GM12878 (cell line): ENCODE data around the gene PARVA. TPM values are rescaled to one million over a fixed set of nuclear protein-coding genes. Genes with fewer than 3 reads are reported as not detected.

Source experiments
- ATAC-seq: fragments of 200-7000 bp; cut with Tn5 transposase; 3 replicates; pipeline ENCODE4 v1.9.1; 2020; ENCODE audit warnings: mild to moderate bottlenecking, moderate library complexity
- BruUV-seq: library from RNA; stranded (reverse); fragments of 400-500 nt; replicated peaks from 2 replicates; lab custom pipeline; 2021; lab: Mats Ljungman, UMichigan
- CTCF ChIA-PET: fragments of 300-600 bp; sonication (Branson Sonifier 250); formaldehyde crosslinking; extraction: SDS; loops from one replicate; lab custom pipeline; 2021; ENCODE audit warnings: inconsistent platforms; lab: Yijun Ruan, JAX
- POLR2A ChIA-PET: fragments of 350-600 bp; formaldehyde crosslinking; extraction: SDS; loops from one replicate; lab custom pipeline; 2021; ENCODE audit warnings: inconsistent platforms; lab: Charles Lee
- RAD21 ChIA-PET: fragments of 300-600 bp; sonication (Branson Sonifier 250); formaldehyde crosslinking; loops from one replicate; lab custom pipeline; 2023; ENCODE audit warnings: antibody characterized with exemption; ENCODE audit not compliant: unreplicated experiment; lab: Charles Lee
- SMC1A ChIA-PET: fragments of 300-600 bp; sonication (Branson Sonifier 250); formaldehyde crosslinking; loops from one replicate; lab custom pipeline; 2023; ENCODE audit not compliant: unreplicated experiment, uncharacterized antibody; lab: Charles Lee
- DNase-seq: peaks from one replicate; pipeline ENCODE4 v3.0.0-alpha.2; 2011; ENCODE audit warnings: low read depth, low spot score
- FAIRE-seq: peaks from 3 replicates; lab custom pipeline; 2011; peaks lifted over from hg19 to GRCh38; lab: Jason Lieb, UNC
- H2AFZ ChIP-seq: 2 replicates; pipeline ENCODE4 v1.6.0; 2011; ENCODE audit warnings: low read depth, low read length, control low read depth; ENCODE audit not compliant: control insufficient read depth
- H3K27ac ChIP-seq: 2 replicates; pipeline ENCODE4 v1.5.1; 2011; ENCODE audit warnings: control low read depth; ENCODE audit not compliant: control insufficient read depth, insufficient read depth
- H3K27me3 ChIP-seq, 2 experiments: replicated peaks in 1 of 2; 2 replicates each; pipeline versions ENCODE4 v1.6.0 to v1.6.1; 2011; ENCODE audit warnings: low read length in 1 of 2; ENCODE audit not compliant: control insufficient read depth in 2 of 2, insufficient read depth in 2 of 2
- H3K36me3 ChIP-seq, 2 experiments: 2 replicates each; pipeline ENCODE4 v1.5.1; 2011; ENCODE audit warnings: low read length in 1 of 2; ENCODE audit not compliant: control insufficient read depth in 2 of 2, insufficient read depth in 2 of 2
- H3K4me1 ChIP-seq: 2 replicates; pipeline ENCODE4 v1.6.1; 2011; ENCODE audit warnings: mild to moderate bottlenecking, low read length, moderate library complexity, mixed read lengths; ENCODE audit not compliant: control insufficient read depth, insufficient read depth
- H3K4me2 ChIP-seq: 2 replicates; pipeline ENCODE4 v1.6.0; 2011; ENCODE audit warnings: control low read depth; ENCODE audit not compliant: control insufficient read depth, insufficient read depth
- H3K4me3 ChIP-seq: fragments of 200-600 bp; sonication (generic); 2 replicates; pipeline ENCODE4 v1.5.1; 2016
- H3K79me2 ChIP-seq: 2 replicates; pipeline ENCODE4 v1.6.0; 2011; ENCODE audit warnings: low read length; ENCODE audit not compliant: control insufficient read depth, insufficient read depth
- H3K9ac ChIP-seq: 2 replicates; pipeline ENCODE4 v1.8.0; 2011; ENCODE audit warnings: low read length, control low read depth, mixed read lengths; ENCODE audit not compliant: control insufficient read depth, insufficient read depth
- H3K9me3 ChIP-seq: replicated peaks from 3 replicates; pipeline ENCODE4 v1.5.1; 2011; ENCODE audit warnings: mild to moderate bottlenecking, low read length; ENCODE audit not compliant: control insufficient read depth, insufficient read depth
- H4K20me1 ChIP-seq: 2 replicates; pipeline ENCODE4 v1.6.0; 2011; ENCODE audit not compliant: control insufficient read depth, insufficient read depth
- CBX3 ChIP-seq: fragments of 200-600 bp; sonication (generic); IDR thresholded peaks from 2 replicates; pipeline ENCODE4 v1.6.1; 2016; ENCODE audit warnings: low read depth, borderline replicate concordance
- CTCF ChIP-seq, 3 experiments: IDR thresholded peaks in 2 of 3; conservative IDR thresholded peaks in 1 of 3; 2 replicates each; pipeline ENCODE4 v1.5.1; 2011; ENCODE audit warnings: low read depth in 3 of 3, low read length in 3 of 3, mild to moderate bottlenecking in 3 of 3, control low read depth in 2 of 3, moderate library complexity in 2 of 3, inconsistent platforms in 1 of 3, mixed read lengths in 1 of 3; ENCODE audit not compliant: control insufficient read depth in 2 of 3, insufficient read depth in 1 of 3; ENCODE audit errors: extremely low read depth in 1 of 3
- ELK1 ChIP-seq: IDR thresholded peaks from 2 replicates; pipeline ENCODE4 v1.6.1; 2012; ENCODE audit warnings: low read depth, low read length, improper control_type of control experiment
- ETV6 ChIP-seq, 2 experiments: fragments of 450-650 bp in 1 of 2; IDR thresholded peaks in 1 of 2; conservative IDR thresholded peaks in 1 of 2; 2 replicates each; pipeline ENCODE4 v1.6.1; 2014; ENCODE audit warnings: antibody characterized with exemption in 1 of 2, borderline replicate concordance in 1 of 2, low read depth in 1 of 2, mild to moderate bottlenecking in 1 of 2, moderate library complexity in 1 of 2
- JUNB ChIP-seq: IDR thresholded peaks from 2 replicates; pipeline ENCODE4 v1.6.1; 2016; ENCODE audit warnings: antibody characterized with exemption, mild to moderate bottlenecking
- MTA2 ChIP-seq: fragments of 450-650 bp; IDR thresholded peaks from 2 replicates; pipeline ENCODE4 v1.6.1; 2016; ENCODE audit warnings: low read depth, mild to moderate bottlenecking, moderate library complexity
- PRDM15 ChIP-seq: fragments of 450-650 bp; formaldehyde crosslinking; IDR thresholded peaks from 2 replicates; pipeline ENCODE4 v1.4.0; 2020; ENCODE audit warnings: mild to moderate bottlenecking, moderate library complexity
- RAD51 ChIP-seq: fragments of 450-650 bp; IDR thresholded peaks from 2 replicates; pipeline ENCODE4 v1.6.1; 2016; ENCODE audit warnings: moderate library complexity, mild to moderate bottlenecking, inconsistent platforms
- SKIL ChIP-seq: fragments of 450-650 bp; IDR thresholded peaks from 2 replicates; pipeline ENCODE4 v1.6.1; 2017; ENCODE audit warnings: mild to moderate bottlenecking, low read depth, inconsistent platforms; ENCODE audit not compliant: poor library complexity, severe bottlenecking
- SMAD5 ChIP-seq: IDR thresholded peaks from 2 replicates; pipeline ENCODE4 v1.6.1; 2016; ENCODE audit warnings: antibody characterized with exemption, low read depth
- ZNF207 ChIP-seq: fragments of 450-650 bp; IDR thresholded peaks from 2 replicates; pipeline ENCODE4 v1.6.1; 2014; ENCODE audit warnings: antibody characterized with exemption, mild to moderate bottlenecking, borderline replicate concordance
- WGBS: methylation state at CpG from one replicate; pipeline ENCODE4 v1.1.6; 2016; ENCODE audit warnings: low lambda C conversion rate; ENCODE audit not compliant: insufficient replicate concordance, insufficient coverage; ENCODE audit errors: missing lambda C conversion rate; 5-methylcytosine and 5-hydroxymethylcytosine counted together
- in situ Hi-C: fragments of 300-500 bp; cut with MboI; formaldehyde crosslinking; loops from 9 replicates; pipeline ENCODE4 v1.14.3; 2018; ENCODE audit warnings: mixed read lengths
- intact Hi-C: fragments of 100-400 bp; cut with micrococcal nuclease; formaldehyde crosslinking; loops from one replicate; pipeline ENCODE4 v1.14.2; 2022; ENCODE audit not compliant: unreplicated experiment
- polyA plus RNA-seq, 11 experiments: library from polyadenylated mRNA; depleted of rRNA in 4 of 11; unstranded in 6 of 11; stranded (reverse) in 5 of 11; fragments of >200 nt; fragmentation: Nextera tagmentation in 4 of 11; fragmentation: Illumina TruSeq in 1 of 11; extraction: Ambion mirVana in 4 of 11; extraction: Trizol in 1 of 11; gene quantifications; 1 replicate in 1 of 11; 2 replicates in 10 of 11; pipeline versions ENCODE4 v1.2.1 to v1.2.3, GENCODE V29; 2011 to 2016; ENCODE audit warnings: inconsistent platforms in 2 of 11, missing spikeins in 2 of 11, low read depth in 1 of 11
- total RNA-seq, 4 experiments: library from RNA; depleted of rRNA in 3 of 4; stranded (reverse); fragments of >200 nt in 3 of 4; fragmentation: Illumina TruSeq in 1 of 4; extraction: Trizol in 1 of 4; gene quantifications; 2 replicates each; pipeline versions ENCODE4 v1.2.1 to v1.2.3, GENCODE V29; 2013 to 2021

PARVA gene
- total and polyA plus RNA-seq, 10 of the 15 experiments (the other 5 are each of a cell fraction or from before 2014, with no cell fraction given) = 0.01 to 0.44 (median 0.03) TPM; not detected in 7

GRCh38 chr11:12497431-12497830 is 120.1 kb downstream of the PARVA start:
- H2AFZ ChIP-seq = no peak overlapping the region
- RAD21 ChIA-PET = no interaction called here
- H3K9ac ChIP-seq = no peak overlapping the region
- BruUV-seq = no TSS peak
- no peaks in the 10 kb centered on the region for H3K27me3 ChIP-seq
- no peak for DNase-seq
- no peaks in the 10 kb centered on the region for H3K36me3 ChIP-seq
- SMC1A ChIA-PET = no interaction called here
- intact Hi-C loops (no loop called here), in situ Hi-C loops (no loop called here)
- no peak overlapping the region for H3K4me3 ChIP-seq
- no peak overlapping the region for H3K27ac ChIP-seq
- FAIRE-seq = no peak
- no peaks in the 10 kb centered on the region for H3K4me1 ChIP-seq
- TF ChIP-seq ZNF207 = no peak
- TF ChIP-seq ETV6 (conservative IDR thresholded peaks at IDR 0.05 in 1 of 2, IDR thresholded peaks at IDR 0.05 in 1 of 2; ENCODE audit: borderline replicate concordance in 1 of 2, low read depth in 1 of 2) = no peak
- TF ChIP-seq MTA2 = no peak
- no peak for TF ChIP-seq JUNB
- no peak for TF ChIP-seq PRDM15 (CRISPR knock-in tag)
- TF ChIP-seq ELK1 = no peak
- no peak for TF ChIP-seq RAD51
- no peak for TF ChIP-seq SKIL
- TF ChIP-seq CTCF (IDR thresholded peaks at IDR 0.05 in 2 of 3, conservative IDR thresholded peaks at IDR 0.05 in 1 of 3; ENCODE audit: control insufficient read depth in 2 of 3, extremely low read depth in 1 of 3, insufficient read depth in 1 of 3, low read depth in 3 of 3, low read length in 3 of 3) = no peak
- TF ChIP-seq SMAD5 = no peak
- no peak for TF ChIP-seq CBX3
- WGBS = 12% methylated on average over 7 of the region's 7 CpGs
- CTCF ChIA-PET = interaction anchor here (1.7 kb wide), 1 partner anchor 18 kb away, joined by 3 read pairs; no protein-coding TSS in a partner anchor
- H4K20me1 ChIP-seq = no peaks in the 10 kb centered on the region
- POLR2A ChIA-PET = no interaction called here
- no peak overlapping the region for H3K4me2 ChIP-seq
- H3K9me3 ChIP-seq = no peaks in the 10 kb centered on the region
- ATAC-seq = no peak
- H3K79me2 ChIP-seq = no peaks in the 10 kb centered on the region
